Type B pancreatic cell (in vitro differentiated cells): ENCODE data around the gene ACSS2. TPM values are rescaled to one million over a fixed set of nuclear protein-coding genes. Genes with fewer than 3 reads are reported as not detected.

ENCODE experiments used
- DNase-seq: peaks from one replicate; pipeline ENCODE4 v3.0.0; 2021; ENCODE audit warnings: mixed read lengths; ENCODE audit not compliant: unreplicated experiment; ENCODE audit errors: extremely low spot score
- H3K27ac Mint-ChIP-seq: 2 replicates; pipeline ENCODE4 v1.8.0; 2021; ENCODE audit warnings: mild to moderate bottlenecking, mixed read lengths
- H3K27me3 Mint-ChIP-seq: 2 replicates; pipeline ENCODE4 v1.8.0; 2021; ENCODE audit warnings: mixed read lengths
- H3K36me3 Mint-ChIP-seq: 2 replicates; pipeline ENCODE4 v1.8.0; 2021; ENCODE audit warnings: mixed read lengths
- H3K4me1 Mint-ChIP-seq: one replicate; pipeline ENCODE4 v1.8.0; 2021; ENCODE audit warnings: mixed read lengths; ENCODE audit not compliant: unreplicated experiment
- H3K4me3 Mint-ChIP-seq: 2 replicates; pipeline ENCODE4 v1.8.0; 2021; ENCODE audit warnings: mild to moderate bottlenecking, mixed read lengths
- H3K9me3 Mint-ChIP-seq: 2 replicates; pipeline ENCODE4 v1.8.0; 2021; ENCODE audit warnings: mixed read lengths
- CTCF ChIP-seq: fragments of 200-600 bp; sonication (generic); conservative IDR thresholded peaks from 2 replicates; pipeline ENCODE4 v1.5.0; 2021; ENCODE audit warnings: antibody characterized with exemption, mild to moderate bottlenecking
- total RNA-seq: library from RNA; stranded (reverse); gene quantifications from 2 replicates; pipeline ENCODE4 v1.2.1, GENCODE V29; 2021; ENCODE audit warnings: low replicate concordance

Gene ACSS2
- total RNA-seq, 1 donor from 2014 or later = 59.2 TPM

GRCh38 chr20:34964486-34964885, 88.1 kb downstream of the ACSS2 start:
- Mint-ChIP-seq H3K27me3 (no peaks in the 10 kb centered on the region), H3K9me3 (no peaks in the 10 kb centered on the region), H3K4me1 (no peaks in the 10 kb centered on the region), H3K36me3 (no peaks in the 10 kb centered on the region), H3K27ac (no peak overlapping the region), H3K4me3 (no peak overlapping the region)
- no peak for DNase-seq
- TF ChIP-seq CTCF = no peak

GRCh38 chr20:34965051-34965450, 88.6 kb downstream of the ACSS2 start:
- no peak for TF ChIP-seq CTCF
- H3K4me3 Mint-ChIP-seq = no peak overlapping the region
- H3K9me3 Mint-ChIP-seq = no peaks in the 10 kb centered on the region
- no peak overlapping the region for H3K27ac Mint-ChIP-seq
- H3K4me1 Mint-ChIP-seq = no peaks in the 10 kb centered on the region
- H3K36me3 Mint-ChIP-seq = no peaks in the 10 kb centered on the region
- no peak for DNase-seq
- H3K27me3 Mint-ChIP-seq = no peaks in the 10 kb centered on the region

- no peaks in the 10 kb centered on the region for H3K4me1 Mint-ChIP-seq
- TF ChIP-seq CTCF = no peak
- no peaks in the 10 kb centered on the region for H3K9me3 Mint-ChIP-seq
- no peak for DNase-seq
- H3K27ac Mint-ChIP-seq = no peak overlapping the region
- no peaks in the 10 kb centered on the region for H3K36me3 Mint-ChIP-seq
- no peaks in the 10 kb centered on the region for H3K27me3 Mint-ChIP-seq
- no peak overlapping the region for H3K4me3 Mint-ChIP-seq
These were observed 91.0 kb downstream of the ACSS2 start for GRCh38 chr20:34967421-34967820.

GRCh38 chr20:34968042-34968775, 91.8 kb downstream of the ACSS2 start:
- Mint-ChIP-seq H3K27me3 (no peaks in the 10 kb centered on the region), H3K4me1 (no peaks in the 10 kb centered on the region), H3K4me3 (no peak overlapping the region), H3K27ac (no peak overlapping the region), H3K9me3 (no peaks in the 10 kb centered on the region), H3K36me3 (no peaks in the 10 kb centered on the region)
- DNase-seq = no peak
- TF ChIP-seq CTCF = no peak

GRCh38 chr20:34970193-34970840, 93.9 kb downstream of the ACSS2 start:
- no peaks in the 10 kb centered on the region for H3K4me1 Mint-ChIP-seq
- no peak overlapping the region for H3K27ac Mint-ChIP-seq
- DNase-seq = no peak
- no peaks in the 10 kb centered on the region for H3K9me3 Mint-ChIP-seq
- H3K4me3 Mint-ChIP-seq = no peak overlapping the region
- H3K27me3 Mint-ChIP-seq = no peaks in the 10 kb centered on the region
- no peaks in the 10 kb centered on the region for H3K36me3 Mint-ChIP-seq
- no peak for TF ChIP-seq CTCF
